GM23248 (cell line): ENCODE results near the gene PZP.

Experiments used
- EZH2 ChIP-seq: fragments of 200-600 bp; sonication (generic); IDR thresholded peaks from 2 replicates; pipeline ENCODE4 v1.6.1; 2018; ENCODE audit warnings: antibody characterized with exemption, mild to moderate bottlenecking; ENCODE audit not compliant: insufficient read depth, poor library complexity, severe bottlenecking
- EZH2phosphoT487 ChIP-seq: fragments of 200-600 bp; sonication (generic); IDR thresholded peaks from 2 replicates; pipeline ENCODE4 v1.6.1; 2018; ENCODE audit warnings: antibody characterized with exemption, moderate library complexity, mild to moderate bottlenecking, low read depth; ENCODE audit not compliant: insufficient read depth

GRCh38 chr12:9120487-9121184 lies 87.6 kb downstream of the PZP start:
- TF ChIP-seq EZH2phosphoT487 (no peak), EZH2 (no peak)
